K562 (cell line): Measurements from ENCODE around the gene MAP3K2. TPM values are rescaled to one million over a fixed set of nuclear protein-coding genes. Genes with fewer than 3 reads are reported as not detected.

ENCODE experiments used
- ATAC-seq: fragments of 200-7000 bp; cut with Tn5 transposase; 3 replicates; pipeline ENCODE4 v1.9.1; 2020; ENCODE audit warnings: moderate library complexity
- BruUV-seq: library from RNA; stranded (reverse); fragments of 400-500 nt; replicated peaks from 2 replicates; lab custom pipeline; 2021; lab: Mats Ljungman, UMichigan
- CTCF ChIA-PET: fragments of 300-600 bp; formaldehyde crosslinking; extraction: SDS; loops from one replicate; lab custom pipeline; 2021; ENCODE audit warnings: low intra/inter-chr PET ratio; lab: Yijun Ruan, JAX
- POLR2A ChIA-PET: fragments of 300-600, 350-650 bp; sonication (Branson Sonifier 250); formaldehyde crosslinking; extraction: SDS; loops from one replicate; lab custom pipeline; 2021; ENCODE audit warnings: antibody characterized with exemption, inconsistent platforms; lab: Yijun Ruan, JAX
- DNase-seq, 4 experiments: peaks; one replicate each; pipeline versions ENCODE4 v3.0.0 to v3.0.0-alpha.2; 2011 to 2018; ENCODE audit warnings: low spot score in 3 of 4, mixed read lengths in 3 of 4; ENCODE audit errors: extremely low read depth in 1 of 4
- FAIRE-seq: peaks from 2 replicates; lab custom pipeline; 2011; peaks lifted over from hg19 to GRCh38; lab: Jason Lieb, UNC
- H2AFZ ChIP-seq: 2 replicates; pipeline ENCODE4 v1.6.0; 2011; ENCODE audit warnings: low read depth, low read length, control low read depth, inconsistent platforms
- H3K27ac ChIP-seq: fragments of 200-600 bp; 3 replicates; pipeline ENCODE4 v1.8.0; 2011; ENCODE audit warnings: low read depth, mild to moderate bottlenecking, control low read depth, inconsistent platforms, low read length, moderate library complexity, mixed read lengths; ENCODE audit errors: extremely low read depth
- H3K27me3 ChIP-seq, 2 experiments: fragments of 300-600 bp in 1 of 2; 2 replicates in 1 of 2; 3 replicates in 1 of 2; pipeline versions ENCODE4 v1.6.0 to v1.8.0; 2011; ENCODE audit warnings: inconsistent platforms in 2 of 2, low read length in 2 of 2, mild to moderate bottlenecking in 1 of 2, mixed read lengths in 1 of 2, moderate library complexity in 1 of 2; ENCODE audit not compliant: control insufficient read depth in 2 of 2, insufficient read depth in 2 of 2
- H3K36me3 ChIP-seq: fragments of 300-600 bp; 3 replicates; pipeline ENCODE4 v1.8.0; 2011; ENCODE audit warnings: mild to moderate bottlenecking, low read length, inconsistent platforms; ENCODE audit not compliant: control insufficient read depth, insufficient read depth
- H3K4me1 ChIP-seq, 2 experiments: fragments of 200-600 bp in 1 of 2; replicated peaks in 1 of 2; 2 replicates in 1 of 2; 3 replicates in 1 of 2; pipeline versions ENCODE4 v1.5.1 to v1.8.0; 2011; ENCODE audit warnings: inconsistent platforms in 2 of 2, low read length in 2 of 2, mild to moderate bottlenecking in 1 of 2, mixed read lengths in 1 of 2, moderate library complexity in 1 of 2; ENCODE audit not compliant: control insufficient read depth in 2 of 2, insufficient read depth in 2 of 2
- H3K4me2 ChIP-seq: 2 replicates; pipeline ENCODE4 v1.6.1; 2011; ENCODE audit warnings: low read length, control low read depth, inconsistent platforms, mixed read lengths; ENCODE audit not compliant: insufficient read depth
- H3K4me3 ChIP-seq: fragments of 200-600 bp; sonication (generic), shearing (Covaris generic); 2 replicates; pipeline ENCODE4 v1.5.1; 2016; ENCODE audit warnings: control low read depth, inconsistent platforms
- H3K79me2 ChIP-seq: fragments of 200-600 bp; 3 replicates; pipeline ENCODE4 v1.8.0; 2011; ENCODE audit warnings: low read length, inconsistent platforms; ENCODE audit not compliant: control insufficient read depth, insufficient read depth
- H3K9ac ChIP-seq, 2 experiments: 2 replicates each; pipeline versions ENCODE4 v1.6.0 to v1.6.1; 2011; ENCODE audit warnings: low read depth in 2 of 2, low read length in 2 of 2, control low read depth in 1 of 2, inconsistent platforms in 1 of 2, mild to moderate bottlenecking in 1 of 2, mixed read lengths in 1 of 2; ENCODE audit not compliant: insufficient read depth in 1 of 2
- H3K9me1 ChIP-seq: one replicate; pipeline ENCODE4 v1.6.0; 2011; ENCODE audit warnings: inconsistent platforms, mild to moderate bottlenecking, low read length, moderate library complexity; ENCODE audit not compliant: control insufficient read depth, insufficient read depth
- H3K9me3 ChIP-seq: replicated peaks from 2 replicates; pipeline ENCODE4 v1.5.1; 2011; ENCODE audit warnings: low read depth, low read length, inconsistent platforms; ENCODE audit not compliant: control insufficient read depth, insufficient read depth
- H4K20me1 ChIP-seq: replicated peaks from 2 replicates; pipeline ENCODE4 v1.6.1; 2011; ENCODE audit warnings: low read length, inconsistent platforms, mixed read lengths; ENCODE audit not compliant: control insufficient read depth, insufficient read depth
- ATF7 ChIP-seq: fragments of 450-650 bp; IDR thresholded peaks from 2 replicates; pipeline ENCODE4 v1.7.1; 2014; ENCODE audit warnings: mild to moderate bottlenecking, moderate library complexity
- BCL6 ChIP-seq: fragments of 250-450 bp; sonication (Bioruptor Pico); IDR thresholded peaks from 2 replicates; pipeline ENCODE4 v1.4.0; 2020
- CEBPB ChIP-seq: fragments of 450-650 bp; IDR thresholded peaks from 2 replicates; pipeline ENCODE4 v1.6.1; 2016; ENCODE audit warnings: missing genetic modification characterization, missing compliant biosample characterization
- CHD2 ChIP-seq: IDR thresholded peaks from 2 replicates; pipeline ENCODE4 v1.6.1; 2011; ENCODE audit warnings: low read depth, low read length
- DPF2 ChIP-seq: fragments of 450-650 bp; IDR thresholded peaks from 2 replicates; pipeline ENCODE4 v1.6.1; 2016
- EP400 ChIP-seq: fragments of 450-650 bp; IDR thresholded peaks from 2 replicates; pipeline ENCODE4 v1.6.1; 2017; ENCODE audit warnings: antibody characterized with exemption, mild to moderate bottlenecking, moderate library complexity
- NFIC ChIP-seq: fragments of 450-650 bp; IDR thresholded peaks from 2 replicates; pipeline ENCODE4 v1.6.1; 2017; ENCODE audit warnings: mild to moderate bottlenecking, inconsistent platforms
- NFXL1 ChIP-seq: fragments of 450-650 bp; formaldehyde crosslinking; IDR thresholded peaks from 2 replicates; pipeline ENCODE4 v1.4.0; 2021; ENCODE audit warnings: mild to moderate bottlenecking
- NR2C1 ChIP-seq, 2 experiments: fragments of 450-650 bp; IDR thresholded peaks; 2 replicates each; pipeline ENCODE4 v1.6.1; 2017; ENCODE audit warnings: mild to moderate bottlenecking in 2 of 2, antibody characterized with exemption in 1 of 2, inconsistent platforms in 1 of 2, missing compliant biosample characterization in 1 of 2, missing genetic modification characterization in 1 of 2
- POLR2B ChIP-seq: fragments of 450-650 bp; IDR thresholded peaks from 2 replicates; pipeline ENCODE4 v1.6.1; 2018; ENCODE audit warnings: low read depth; ENCODE audit not compliant: partially characterized antibody
- SAFB2 ChIP-seq: fragments of 200-400 bp; formaldehyde crosslinking; IDR thresholded peaks from 2 replicates; pipeline ENCODE4 v1.6.1; 2018; ENCODE audit warnings: borderline replicate concordance, low read length, low read depth, moderate library complexity; ENCODE audit not compliant: severe bottlenecking
- SMAD2 ChIP-seq: fragments of 150-350 bp; IDR thresholded peaks from 2 replicates; pipeline ENCODE4 v1.6.1; 2014; ENCODE audit warnings: low read depth, mild to moderate bottlenecking, low read length
- SMARCA4 ChIP-seq: fragments of 450-650 bp; IDR thresholded peaks from 2 replicates; pipeline ENCODE4 v1.6.1; 2016
- SOX6 ChIP-seq: fragments of 450-650 bp; IDR thresholded peaks from 2 replicates; pipeline ENCODE4 v1.6.1; 2014; ENCODE audit warnings: mild to moderate bottlenecking
- SUPT5H ChIP-seq: fragments of 450-650 bp; IDR thresholded peaks from 2 replicates; pipeline ENCODE4 v1.6.1; 2016
- TEAD2 ChIP-seq: fragments of 450-650 bp; IDR thresholded peaks from 2 replicates; pipeline ENCODE4 v1.6.1; 2016; ENCODE audit warnings: missing genetic modification characterization, control low read depth, missing compliant biosample characterization
- TFAM ChIP-seq: fragments of 250-450 bp; sonication (Bioruptor Pico); conservative IDR thresholded peaks from 2 replicates; pipeline ENCODE4 v1.5.0; 2021; ENCODE audit warnings: mild to moderate bottlenecking, moderate library complexity
- ZBTB7A ChIP-seq: IDR thresholded peaks from 2 replicates; pipeline ENCODE4 v1.6.1; 2011; ENCODE audit warnings: low read depth, mild to moderate bottlenecking, low read length, moderate library complexity, borderline replicate concordance; ENCODE audit not compliant: control insufficient read depth
- ZNF124 ChIP-seq: sonication (generic); formaldehyde crosslinking; IDR thresholded peaks from 2 replicates; pipeline ENCODE4 v1.8.1; 2022; ENCODE audit warnings: missing genetic modification reagents
- ZNF354B ChIP-seq: fragments of 250-450 bp; sonication (Bioruptor Pico); IDR thresholded peaks from 2 replicates; pipeline ENCODE4 v1.4.0; 2020
- WGBS: fragments of 100-300 bp; shearing (Covaris generic); methylation state at CpG from one replicate; pipeline ENCODE4 v1.1.6; 2016; ENCODE audit warnings: low coverage, mixed read lengths; ENCODE audit not compliant: insufficient coverage; ENCODE audit errors: missing lambda C conversion rate; 5-methylcytosine and 5-hydroxymethylcytosine counted together
- in situ Hi-C: fragments of 300-500 bp; cut with MboI; formaldehyde crosslinking; loops from 4 replicates; pipeline ENCODE4 v1.15.0; 2018; ENCODE audit warnings: inconsistent platforms, mixed read lengths
- intact Hi-C: fragments of 100-400 bp; cut with micrococcal nuclease; formaldehyde crosslinking; loops from 2 replicates; pipeline ENCODE4 v1.14.2; 2022
- polyA plus RNA-seq, 8 experiments: library from polyadenylated mRNA; depleted of rRNA in 4 of 8; stranded (reverse) in 5 of 8; unstranded in 3 of 8; fragments of >200 nt; fragmentation: Nextera tagmentation in 2 of 8; fragmentation: Illumina TruSeq in 1 of 8; extraction: Ambion mirVana in 2 of 8; extraction: Trizol in 1 of 8; gene quantifications; 2 replicates each; pipeline versions ENCODE4 v1.2.1 to v1.2.3, GENCODE V29; 2011 to 2014; ENCODE audit warnings: inconsistent platforms in 1 of 8, missing spikeins in 1 of 8
- total RNA-seq, 7 experiments: library from RNA; depleted of rRNA in 6 of 7; stranded (reverse); fragments of >200 nt in 6 of 7; fragmentation: Illumina TruSeq in 2 of 7; extraction: Trizol in 2 of 7; gene quantifications; 2 replicates each; pipeline versions ENCODE4 v1.2.1 to v1.2.3, GENCODE V29; 2011 to 2021; ENCODE audit warnings: low replicate concordance in 1 of 7
- TF ChIP-seq, protein P1 (sequence below): fragments of 200-400 bp; formaldehyde crosslinking; IDR thresholded peaks from 2 replicates; pipeline ENCODE4 v1.6.1; 2017; ENCODE audit warnings: mild to moderate bottlenecking, low read depth, low read length, moderate library complexity
- TF ChIP-seq, protein P2 (sequence below), 2 experiments: fragments of 450-650 bp in 1 of 2; sonication (generic) in 1 of 2; formaldehyde crosslinking in 1 of 2; IDR thresholded peaks in 1 of 2; conservative IDR thresholded peaks in 1 of 2; 2 replicates each; pipeline versions ENCODE4 v1.6.1 to v1.8.1; 2016 to 2023; ENCODE audit warnings: mild to moderate bottlenecking in 2 of 2, moderate library complexity in 2 of 2, inconsistent platforms in 1 of 2, missing genetic modification reagents in 1 of 2

MAP3K2 gene
- total and polyA plus RNA-seq, 9 of the 15 experiments (the other 6 are each of a cell fraction or from before 2014, with no cell fraction given), result 1.2 to 14.2 (median 5.7) TPM

GRCh38 chr2:127400897-127401756 is 13.4 kb upstream of the MAP3K2 start:
- ATAC-seq, result no peak
- no peaks in the 10 kb centered on the region for H3K79me2 ChIP-seq
- no peaks in the 10 kb centered on the region for H3K9me1 ChIP-seq
- H3K4me1 ChIP-seq, result peaks cover 15 to 16% of the 10 kb centered on the region in 2 experiments
- no peaks in the 10 kb centered on the region for H4K20me1 ChIP-seq
- no peak for FAIRE-seq
- ChIA-PET POLR2A (interaction anchor here (0.6 to 1.5 kb wide), 2 partner anchors 8 to 14 kb away, joined by 3 read pairs; no protein-coding TSS in a partner anchor), CTCF (no interaction called here)
- no TSS peak for BruUV-seq
- peak in 2 of 4 experiments; percentile 36 to 47 for DNase-seq
- no peak overlapping the region for H3K9ac ChIP-seq
- no peaks in the 10 kb centered on the region for H3K36me3 ChIP-seq
- in situ Hi-C loops, result no loop called here
- H3K4me3 ChIP-seq, result no peak overlapping the region
- intact Hi-C loops, result no loop called here
- no peaks in the 10 kb centered on the region for H3K27me3 ChIP-seq
- 67% methylated on average over 20 of the region's 39 CpGs for WGBS
- no peaks in the 10 kb centered on the region for H3K9me3 ChIP-seq
- H3K27ac ChIP-seq, result no peak overlapping the region
- no peak overlapping the region for H2AFZ ChIP-seq
- no peak overlapping the region for H3K4me2 ChIP-seq
- TF ChIP-seq SOX6, result no peak
- TF ChIP-seq SMARCA4, result peak; percentile 40; the same call in 1 of the 2 replicates
- TF ChIP-seq DPF2, result 0 out of 2 replicates have a peak, but pooled peaks have one; percentile 28
- no peak for TF ChIP-seq SMAD2
- TF ChIP-seq CEBPB (tag), result no peak
- TF ChIP-seq BCL6, result no peak
- TF ChIP-seq, protein P1, sequence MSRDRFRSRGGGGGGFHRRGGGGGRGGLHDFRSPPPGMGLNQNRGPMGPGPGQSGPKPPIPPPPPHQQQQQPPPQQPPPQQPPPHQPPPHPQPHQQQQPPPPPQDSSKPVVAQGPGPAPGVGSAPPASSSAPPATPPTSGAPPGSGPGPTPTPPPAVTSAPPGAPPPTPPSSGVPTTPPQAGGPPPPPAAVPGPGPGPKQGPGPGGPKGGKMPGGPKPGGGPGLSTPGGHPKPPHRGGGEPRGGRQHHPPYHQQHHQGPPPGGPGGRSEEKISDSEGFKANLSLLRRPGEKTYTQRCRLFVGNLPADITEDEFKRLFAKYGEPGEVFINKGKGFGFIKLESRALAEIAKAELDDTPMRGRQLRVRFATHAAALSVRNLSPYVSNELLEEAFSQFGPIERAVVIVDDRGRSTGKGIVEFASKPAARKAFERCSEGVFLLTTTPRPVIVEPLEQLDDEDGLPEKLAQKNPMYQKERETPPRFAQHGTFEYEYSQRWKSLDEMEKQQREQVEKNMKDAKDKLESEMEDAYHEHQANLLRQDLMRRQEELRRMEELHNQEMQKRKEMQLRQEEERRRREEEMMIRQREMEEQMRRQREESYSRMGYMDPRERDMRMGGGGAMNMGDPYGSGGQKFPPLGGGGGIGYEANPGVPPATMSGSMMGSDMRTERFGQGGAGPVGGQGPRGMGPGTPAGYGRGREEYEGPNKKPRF, result no peak
- TF ChIP-seq NR2C1 (IDR thresholded peaks at IDR 0.05), result no peak
- TF ChIP-seq NR2C1 (tag; IDR thresholded peaks at IDR 0.05), result peak; percentile 12; the same call in 1 of the 2 replicates
- TF ChIP-seq TFAM (CRISPR knock-in tag), result no peak
- TF ChIP-seq ZNF354B, result no peak
- no peak for TF ChIP-seq CHD2
- no peak for TF ChIP-seq NFXL1 (CRISPR knock-in tag)
- TF ChIP-seq POLR2B, result no peak
- no peak for TF ChIP-seq EP400
- TF ChIP-seq TEAD2 (tag), result no peak
- TF ChIP-seq, protein P2, sequence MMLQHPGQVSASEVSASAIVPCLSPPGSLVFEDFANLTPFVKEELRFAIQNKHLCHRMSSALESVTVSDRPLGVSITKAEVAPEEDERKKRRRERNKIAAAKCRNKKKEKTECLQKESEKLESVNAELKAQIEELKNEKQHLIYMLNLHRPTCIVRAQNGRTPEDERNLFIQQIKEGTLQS (IDR thresholded peaks at IDR 0.05), result peak; percentile 89
- TF ChIP-seq, protein P2 (CRISPR knock-in tag; conservative IDR thresholded peaks at IDR 0.05), result no peak
- no peak for TF ChIP-seq SAFB2
- no peak for TF ChIP-seq ZNF124 (CRISPR knock-in tag)
- no peak for TF ChIP-seq SUPT5H
- peak; percentile 17; the same call in 1 of the 2 replicates for TF ChIP-seq NFIC
- peak; percentile 76 for TF ChIP-seq ZBTB7A
- TF ChIP-seq ATF7, result no peak
